ENCODE results near the gene STARD10. TPM values are rescaled to one million over a fixed set of nuclear protein-coding genes. Genes with fewer than 3 reads are reported as not detected.

The STARD10 gene
- total and polyA plus RNA-seq, 7 donors, result 29.9 to 900 (median 60.1) TPM

- WGBS, 2 donors, result 93 to 95% methylated on average over 4 of the region's 4 CpGs
- Histone ChIP-seq H3K27me3 (no peaks in the 10 kb centered on the region), H3K27ac (no peak overlapping the region), H3K4me1 (peaks cover 0 to 8% (median 0%) of the 10 kb centered on the region in 4 donors), H3K36me3 (peaks cover 0 to 64% (median 12%) of the 10 kb centered on the region in 4 donors), H3K4me3 (no peak overlapping the region), H3K9me3 (no peaks in the 10 kb centered on the region)
- intact Hi-C loops (cut with DNase I), result no loop called here
- no peak for DNase-seq
- TF ChIP-seq CTCF (IDR thresholded peaks at IDR 0.05) (no peak), POLR2A (IDR thresholded peaks at IDR 0.05) (no peak), POLR2AphosphoS5 (IDR thresholded peaks at IDR 0.05) (no peak), EP300 (IDR thresholded peaks at IDR 0.05) (no peak)
These were observed 46.9 kb upstream of the STARD10 start for GRCh38 chr11:72840780-72841179.

GRCh38 chr11:72838691-72839305 is 45.0 kb upstream of the STARD10 start:
- TF ChIP-seq EP300 (IDR thresholded peaks at IDR 0.05), result no peak
- TF ChIP-seq POLR2AphosphoS5 (IDR thresholded peaks at IDR 0.05), result no peak
- no peak for TF ChIP-seq CTCF (IDR thresholded peaks at IDR 0.05)
- TF ChIP-seq POLR2A (IDR thresholded peaks at IDR 0.05), result no peak
- Histone ChIP-seq H3K9me3 (no peaks in the 10 kb centered on the region), H3K27ac (no peak overlapping the region), H3K4me1 (peaks cover 0 to 25% (median 10%) of the 10 kb centered on the region in 4 donors), H3K4me3 (no peak overlapping the region), H3K27me3 (no peaks in the 10 kb centered on the region), H3K36me3 (peaks cover 0 to 64% (median 12%) of the 10 kb centered on the region in 4 donors)
- intact Hi-C loops (cut with DNase I), result no loop called here
- DNase-seq, result no peak
- 83 to 92% methylated on average over 4 of the region's 4 CpGs for WGBS, 2 donors

- Histone ChIP-seq H3K36me3 (peaks cover 0 to 41% (median 2%) of the 10 kb centered on the region in 4 donors), H3K4me1 (peaks cover 0 to 52% (median 24%) of the 10 kb centered on the region in 4 donors), H3K9me3 (no peaks in the 10 kb centered on the region), H3K27me3 (no peaks in the 10 kb centered on the region), H3K4me3 (no peak overlapping the region), H3K27ac (peak overlapping the region; percentile 49 to 71 (median 59))
- intact Hi-C loops (cut with DNase I), result no loop called here
- TF ChIP-seq EP300 (IDR thresholded peaks at IDR 0.05) (no peak), POLR2AphosphoS5 (IDR thresholded peaks at IDR 0.05) (peak in 1 of 4 donors; percentile 23)
- 67% methylated on average over 4 of the region's 4 CpGs for WGBS, 2 donors
- peak; percentile 66 for DNase-seq
These were observed 42.3 kb upstream of the STARD10 start for GRCh38 chr11:72836111-72836510.

- no peaks in the 10 kb centered on the region for H3K9me3 ChIP-seq
- peaks cover 0 to 29% (median 4%) of the 10 kb centered on the region in 4 donors for H3K36me3 ChIP-seq
- DNase-seq, result no peak
- no peaks in the 10 kb centered on the region for H3K27me3 ChIP-seq
- no peak overlapping the region for H3K4me3 ChIP-seq
- TF ChIP-seq POLR2A (IDR thresholded peaks at IDR 0.05) (no peak), POLR2AphosphoS5 (IDR thresholded peaks at IDR 0.05) (peak in 2 of 4 donors; percentile 14 to 18)
- WGBS, 2 donors, result 83 to 87% methylated on average over 5 of the region's 5 CpGs
- H3K4me1 ChIP-seq, result peaks cover 0 to 52% (median 24%) of the 10 kb centered on the region in 4 donors
- intact Hi-C loops (cut with DNase I), result loop anchor here (5.0 kb wide), 2 partner anchors 407 to 452 kb away; no protein-coding TSS in a partner anchor
- peak overlapping the region; percentile 49 to 71 (median 59) for H3K27ac ChIP-seq
These were observed 41.1 kb upstream of the STARD10 start for GRCh38 chr11:72834905-72835304.

- intact Hi-C loops (cut with DNase I), result loop anchor here (5.0 kb wide), 2 partner anchors 408 to 453 kb away; no protein-coding TSS in a partner anchor
- Histone ChIP-seq H3K4me1 (peaks cover 0 to 52% (median 24%) of the 10 kb centered on the region in 4 donors), H3K9me3 (no peaks in the 10 kb centered on the region), H3K27me3 (no peaks in the 10 kb centered on the region), H3K36me3 (peaks cover 0 to 20% (median 4%) of the 10 kb centered on the region in 4 donors), H3K27ac (peak overlapping the region; percentile 49 to 71 (median 59)), H3K4me3 (no peak overlapping the region)
- no peak for DNase-seq
- WGBS, 2 donors, result 72% methylated on average over 8 of the region's 8 CpGs
- peak in 2 of 4 donors; percentile 6 to 12 for TF ChIP-seq POLR2AphosphoS5 (IDR thresholded peaks at IDR 0.05)
- no peak for TF ChIP-seq CTCF (IDR thresholded peaks at IDR 0.05)
- TF ChIP-seq EP300 (IDR thresholded peaks at IDR 0.05), result no peak
- TF ChIP-seq POLR2A (IDR thresholded peaks at IDR 0.05), result no peak
These were observed 40.1 kb upstream of the STARD10 start for GRCh38 chr11:72833811-72834493.
